Measurements from ENCODE around the gene PSMD2.

The PSMD2 gene

DNA sequence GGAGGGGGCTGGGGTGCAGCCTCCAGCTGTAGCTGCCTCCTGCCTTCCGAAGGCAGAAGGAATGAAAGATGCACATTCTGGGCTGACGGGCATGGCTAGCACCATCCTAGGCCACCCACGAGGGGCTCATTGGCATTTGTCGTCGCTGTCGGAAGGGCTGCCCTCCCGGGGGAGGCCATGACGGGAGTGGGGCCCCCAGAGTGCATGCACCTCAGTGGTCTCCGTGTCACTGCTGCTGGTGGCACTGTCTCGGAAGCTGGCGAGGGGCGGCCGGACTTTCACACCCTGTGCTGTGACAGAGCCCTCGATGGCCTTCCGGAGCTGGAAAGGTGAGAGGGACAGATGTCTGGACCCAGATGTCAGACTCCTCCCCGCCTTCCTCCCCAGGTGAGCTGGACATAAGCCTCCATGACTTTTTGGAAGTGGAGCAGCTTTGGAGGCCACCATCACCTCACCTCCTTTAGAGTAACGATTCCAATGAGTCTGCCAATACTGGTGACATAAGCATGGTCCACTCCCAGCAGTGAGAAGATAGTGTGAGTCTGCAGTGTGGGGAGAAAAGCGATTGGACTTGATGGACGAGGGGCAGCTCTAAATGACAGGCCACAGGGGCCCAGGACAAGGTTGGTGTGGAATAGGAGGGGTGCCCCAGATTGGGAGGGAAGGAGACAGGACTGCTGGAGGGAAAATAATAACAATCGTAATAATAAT is 47.6 kb downstream of the PSMD2 start:
- H3K9ac ChIP-seq = no peak overlapping the region
- TF ChIP-seq Cebpa-rat (IDR thresholded peaks at IDR 0.05) = no peak
- H4K20me1 ChIP-seq = peaks cover 11% of the 10 kb centered on the region
- no peak overlapping the region for H3K4me2 ChIP-seq
- peaks cover 69% of the 10 kb centered on the region for H3K36me3 ChIP-seq
- H3K27me3 ChIP-seq = no peaks in the 10 kb centered on the region
- peaks cover 5% of the 10 kb centered on the region; the same call in 1 of the 2 replicates for H3K4me1 ChIP-seq
- H3K9me3 ChIP-seq = no peaks in the 10 kb centered on the region
- H3K4me3 ChIP-seq = no peak overlapping the region
- no peak overlapping the region for H3K27ac ChIP-seq

DNA sequence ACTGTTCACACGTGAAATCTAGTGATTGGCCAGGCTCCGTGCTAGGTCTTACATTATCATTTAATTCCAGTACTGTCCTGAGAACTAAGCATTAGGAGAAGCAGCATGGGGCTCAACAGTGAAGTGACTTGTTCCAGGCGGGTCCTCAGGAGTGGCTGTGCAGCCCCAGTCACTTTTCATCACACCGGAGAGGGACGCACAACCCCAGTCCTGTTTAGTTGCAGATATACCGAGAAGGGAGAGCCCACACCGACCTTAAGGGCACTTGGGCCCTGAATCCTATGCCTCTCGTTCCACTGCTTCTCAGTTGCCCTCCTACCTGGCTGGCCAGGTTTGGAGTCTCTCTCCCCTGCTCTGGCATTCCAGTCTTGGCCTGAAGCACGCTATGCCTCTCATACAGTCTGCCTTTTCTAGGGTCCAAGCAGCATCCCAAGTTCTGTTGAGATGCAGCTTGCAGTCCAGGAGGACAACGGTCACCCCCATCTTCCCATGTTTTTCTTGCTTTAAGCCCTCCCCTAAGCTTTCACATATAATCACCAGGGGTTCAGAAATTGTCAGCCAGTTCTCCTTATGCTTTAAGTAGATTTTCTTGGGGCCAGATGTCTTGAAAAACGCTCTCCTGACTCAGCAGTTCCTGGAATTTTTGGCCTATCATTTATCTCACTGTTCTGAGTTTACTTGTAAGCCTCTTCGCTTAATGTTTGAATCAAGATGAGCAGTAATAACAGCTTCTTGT is 48.4 kb downstream of the PSMD2 start:
- Histone ChIP-seq H3K36me3 (peaks cover 69% of the 10 kb centered on the region), H3K9ac (no peak overlapping the region), H3K4me2 (no peak overlapping the region), H3K4me3 (no peak overlapping the region), H4K20me1 (peaks cover 8% of the 10 kb centered on the region; the same call in 1 of the 2 replicates), H3K4me1 (peaks cover 5% of the 10 kb centered on the region; the same call in 1 of the 2 replicates), H3K27ac (no peak overlapping the region), H3K27me3 (no peaks in the 10 kb centered on the region), H3K9me3 (no peaks in the 10 kb centered on the region)
- TF ChIP-seq Cebpa-rat (IDR thresholded peaks at IDR 0.05) = no peak

DNA sequence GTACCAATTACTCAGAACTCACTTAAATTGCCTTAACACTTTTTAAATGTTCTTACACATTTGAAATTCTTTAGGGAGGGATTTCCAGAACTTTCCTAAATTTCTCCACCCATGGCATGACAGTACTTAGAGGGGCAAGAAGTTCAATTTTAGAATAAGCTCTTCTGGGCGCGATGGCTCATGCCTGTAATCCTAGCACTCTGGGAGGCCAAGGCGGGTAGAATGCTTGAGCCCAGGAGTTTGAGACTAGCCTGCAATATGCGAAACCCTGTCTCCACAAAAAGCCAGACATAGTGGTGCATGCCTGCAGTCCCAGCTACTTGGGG is 49.0 kb downstream of the PSMD2 start:
- H3K9me3 ChIP-seq = no peaks in the 10 kb centered on the region
- H3K27ac ChIP-seq = no peak overlapping the region
- peaks cover 5% of the 10 kb centered on the region; the same call in 1 of the 2 replicates for H3K4me1 ChIP-seq
- no peak overlapping the region for H3K9ac ChIP-seq
- TF ChIP-seq Cebpa-rat (IDR thresholded peaks at IDR 0.05) = no peak
- H3K36me3 ChIP-seq = peaks cover 69% of the 10 kb centered on the region
- H3K4me2 ChIP-seq = no peak overlapping the region
- H4K20me1 ChIP-seq = peaks cover 8% of the 10 kb centered on the region; the same call in 1 of the 2 replicates
- no peaks in the 10 kb centered on the region for H3K27me3 ChIP-seq
- no peak overlapping the region for H3K4me3 ChIP-seq

DNA sequence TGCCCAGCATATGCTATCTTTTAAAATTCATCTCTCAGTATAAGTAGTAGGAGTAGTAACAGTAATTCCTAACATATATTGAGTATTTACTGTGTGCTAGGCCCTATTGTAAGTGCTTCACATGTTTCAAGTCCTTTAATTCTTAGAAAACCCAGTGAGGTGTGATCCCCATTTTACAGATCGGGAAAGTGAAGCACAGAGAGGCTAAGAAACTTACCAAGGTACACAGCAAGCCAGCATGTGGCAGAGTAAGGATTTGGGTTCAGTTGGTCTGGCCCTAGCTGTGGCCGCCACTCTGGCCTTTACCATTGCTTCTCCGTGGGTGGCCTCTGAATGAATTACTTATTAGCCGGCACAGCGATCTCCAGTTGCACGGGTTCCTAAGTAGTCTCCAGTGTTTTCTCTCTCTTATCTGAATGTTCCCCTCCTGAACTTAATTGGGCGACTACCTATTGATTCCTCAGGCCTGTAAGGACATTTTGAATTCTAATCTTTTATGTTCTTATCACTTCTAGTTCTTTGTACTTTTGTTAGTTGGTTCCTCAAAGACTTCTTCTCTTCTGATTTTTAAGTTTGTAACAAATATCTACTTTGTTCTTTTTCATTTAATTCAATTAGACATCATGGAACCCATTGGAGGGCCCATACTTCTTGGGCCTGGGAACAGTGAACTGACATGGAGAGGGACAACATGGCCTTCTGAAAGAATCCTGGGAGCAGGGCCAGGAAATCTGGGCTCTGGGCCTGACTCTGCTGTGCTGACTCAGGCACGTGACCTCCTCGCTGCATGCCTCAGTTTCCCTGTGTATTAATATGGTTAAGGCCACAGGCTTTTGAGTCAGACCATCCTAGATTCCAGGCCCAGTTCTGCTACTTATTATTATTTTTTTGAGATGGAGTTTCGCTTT is 50.8 kb downstream of the PSMD2 start:
- Histone ChIP-seq H3K9ac (no peak overlapping the region), H3K4me2 (no peak overlapping the region), H3K9me3 (no peaks in the 10 kb centered on the region), H3K4me1 (peaks cover 5% of the 10 kb centered on the region; the same call in 1 of the 2 replicates), H3K36me3 (peaks cover 66% of the 10 kb centered on the region), H4K20me1 (peaks cover 8% of the 10 kb centered on the region; the same call in 1 of the 2 replicates), H3K4me3 (no peak overlapping the region), H3K27ac (no peak overlapping the region), H3K27me3 (no peaks in the 10 kb centered on the region)
- no peak for TF ChIP-seq Cebpa-rat (IDR thresholded peaks at IDR 0.05)

DNA sequence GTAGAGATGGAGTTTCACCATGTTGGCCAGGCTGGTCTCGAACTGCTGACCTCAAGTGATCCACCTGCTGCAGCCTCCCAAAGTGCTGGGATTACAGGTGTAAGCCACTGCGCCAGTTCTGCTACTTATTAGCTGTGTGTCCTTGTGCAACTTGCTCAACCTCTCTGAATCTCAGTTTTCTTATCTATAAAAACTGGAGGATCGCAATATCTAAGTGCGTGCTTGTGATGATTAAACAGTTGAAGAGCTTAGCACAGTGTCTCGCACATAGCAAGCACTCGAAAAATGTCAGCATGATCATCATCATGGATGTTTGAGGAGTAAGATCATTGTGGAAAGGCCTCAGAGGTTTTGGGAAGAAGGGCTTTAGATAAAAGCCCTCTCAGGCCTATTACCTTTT is 51.6 kb downstream of the PSMD2 start:
- Histone ChIP-seq H3K36me3 (peaks cover 72% of the 10 kb centered on the region), H3K27me3 (no peaks in the 10 kb centered on the region), H3K4me3 (no peak overlapping the region), H3K27ac (no peak overlapping the region), H3K9me3 (no peaks in the 10 kb centered on the region), H3K9ac (no peak overlapping the region), H4K20me1 (peaks cover 8% of the 10 kb centered on the region; the same call in 1 of the 2 replicates), H3K4me2 (no peak overlapping the region), H3K4me1 (0 out of 2 replicates have a peak, but pooled peaks cover under 1% of the 10 kb centered on the region)
- no peak for TF ChIP-seq Cebpa-rat (IDR thresholded peaks at IDR 0.05)

DNA sequence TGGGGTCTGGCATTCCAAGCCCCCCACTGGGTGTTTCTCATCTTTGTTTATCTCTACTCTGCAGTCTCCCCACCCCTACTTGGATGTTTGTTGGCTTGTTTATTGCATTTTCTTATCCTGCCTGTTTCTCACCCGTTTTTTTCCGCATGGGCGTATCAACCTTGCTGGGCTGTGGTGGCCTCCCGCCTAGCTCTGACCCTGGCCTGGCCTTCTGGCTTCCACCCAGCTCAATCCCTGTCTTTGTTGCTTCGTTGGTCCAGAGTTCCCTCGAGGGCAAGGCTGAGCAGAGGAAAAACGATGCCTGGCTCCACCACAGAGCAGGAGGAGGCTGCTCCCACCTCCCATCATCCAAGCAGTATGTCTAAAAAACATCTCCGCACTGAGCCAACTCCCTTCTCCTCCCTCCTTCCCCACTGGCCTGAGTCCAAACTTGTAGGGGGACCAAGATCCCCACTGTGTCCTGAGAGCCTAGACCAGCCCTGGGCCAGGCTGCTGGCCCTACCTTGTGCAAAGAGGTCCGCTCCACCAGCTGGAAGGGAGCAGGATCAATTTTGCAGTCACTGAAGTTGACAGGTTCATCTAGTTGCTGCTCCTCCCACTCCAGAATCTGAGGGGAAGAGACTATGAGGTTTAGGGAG is 52.6 kb downstream of the PSMD2 start:
- H3K9me3 ChIP-seq = no peaks in the 10 kb centered on the region
- H3K36me3 ChIP-seq = peaks cover 73% of the 10 kb centered on the region
- no peak overlapping the region for H3K4me2 ChIP-seq
- no peak overlapping the region for H3K27ac ChIP-seq
- no peaks in the 10 kb centered on the region for H3K4me1 ChIP-seq
- H3K27me3 ChIP-seq = no peaks in the 10 kb centered on the region
- no peak for TF ChIP-seq Cebpa-rat (IDR thresholded peaks at IDR 0.05)
- no peaks in the 10 kb centered on the region for H4K20me1 ChIP-seq
- no peak overlapping the region for H3K4me3 ChIP-seq
- H3K9ac ChIP-seq = peak overlapping the region; percentile 13; the same call in 1 of the 2 replicates

DNA sequence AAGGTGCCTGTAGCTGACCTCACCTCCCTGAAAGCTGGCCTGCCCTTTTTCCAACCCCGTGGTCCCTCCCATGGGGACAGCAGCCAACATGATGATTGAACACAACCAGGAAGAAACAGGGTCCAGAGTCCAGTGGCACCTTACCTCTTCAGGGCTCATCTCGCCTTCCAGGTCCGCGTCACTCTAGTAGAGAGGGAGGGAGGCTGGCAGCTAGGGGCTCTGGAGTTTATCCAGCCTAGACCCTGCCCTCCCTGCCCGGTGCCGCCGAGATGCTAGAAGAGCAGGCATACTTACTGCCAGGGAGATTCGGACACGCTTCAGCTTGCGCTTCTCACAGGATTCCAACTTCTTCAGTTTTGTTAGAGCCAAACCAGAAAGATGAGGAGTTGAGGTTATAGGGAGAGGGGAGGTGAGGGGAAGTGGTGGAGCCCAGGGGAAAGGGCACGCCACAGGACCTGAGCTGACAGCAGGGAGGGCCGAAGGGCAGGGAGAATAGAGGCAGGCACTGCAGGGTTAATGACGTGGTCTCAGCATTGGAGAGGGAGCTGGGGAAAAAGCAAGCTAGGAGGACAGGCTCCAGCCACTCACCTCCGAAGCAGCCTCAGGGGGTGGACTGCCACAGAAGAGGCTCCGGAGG is 53.2 kb downstream of the PSMD2 start:
- Histone ChIP-seq H3K4me2 (no peak overlapping the region), H3K9ac (peak overlapping the region; percentile 13; the same call in 1 of the 2 replicates), H3K27me3 (no peaks in the 10 kb centered on the region), H3K4me3 (no peak overlapping the region), H3K9me3 (no peaks in the 10 kb centered on the region), H4K20me1 (no peaks in the 10 kb centered on the region), H3K36me3 (peaks cover 74% of the 10 kb centered on the region), H3K27ac (no peak overlapping the region), H3K4me1 (no peaks in the 10 kb centered on the region)
- TF ChIP-seq Cebpa-rat (IDR thresholded peaks at IDR 0.05) = no peak

DNA sequence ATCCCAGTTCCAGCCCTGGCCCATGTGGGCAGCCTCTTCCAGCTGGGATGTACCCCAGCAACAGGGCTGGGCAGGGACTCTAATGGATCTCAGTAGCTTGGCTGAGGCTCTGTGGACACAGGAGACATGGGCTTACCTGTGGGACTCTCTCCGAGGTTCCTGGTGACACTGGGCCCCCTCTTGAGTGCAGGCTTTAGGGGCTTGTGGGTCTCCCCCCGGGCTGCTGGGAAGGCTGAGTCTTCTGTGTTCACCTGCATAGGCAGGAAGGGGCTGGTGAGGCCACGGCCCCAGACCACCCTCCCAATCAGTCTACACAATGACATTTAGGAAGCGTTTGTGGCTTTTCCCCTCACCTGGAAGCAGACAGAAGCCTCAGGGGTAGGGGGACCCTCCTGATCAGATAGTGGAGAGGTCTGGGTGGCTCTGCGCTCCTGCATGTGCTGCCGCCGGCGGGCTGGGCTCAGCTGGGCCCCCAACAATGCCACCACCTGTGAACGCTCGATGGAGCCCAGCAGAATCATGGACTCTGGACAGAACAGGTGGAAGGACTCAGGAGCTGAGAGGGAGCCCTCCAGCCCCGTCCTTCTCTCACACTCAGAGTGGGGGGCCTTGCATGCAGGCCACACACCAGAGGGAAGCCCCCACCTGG is 54.0 kb downstream of the PSMD2 start:
- H3K4me1 ChIP-seq = no peaks in the 10 kb centered on the region
- H3K27me3 ChIP-seq = no peaks in the 10 kb centered on the region
- H3K9me3 ChIP-seq = no peaks in the 10 kb centered on the region
- no peak overlapping the region for H3K9ac ChIP-seq
- no peak overlapping the region for H3K4me3 ChIP-seq
- no peak for TF ChIP-seq Cebpa-rat (IDR thresholded peaks at IDR 0.05)
- no peak overlapping the region for H3K4me2 ChIP-seq
- no peaks in the 10 kb centered on the region for H4K20me1 ChIP-seq
- H3K27ac ChIP-seq = no peak overlapping the region
- H3K36me3 ChIP-seq = peaks cover 76% of the 10 kb centered on the region

Data from BLaER1 (cell line).